Mammary epithelial cell (primary cell): ENCODE measurements around the gene MARS1.

Source experiments
- CTCF ChIP-seq, 2 donors: IDR thresholded peaks in 1 of 2; conservative IDR thresholded peaks in 1 of 2; 2 replicates each; pipeline ENCODE4 v1.5.1; 2011 to 2012; ENCODE audit warnings: inconsistent platforms in 2 of 2, low read length in 2 of 2, mild to moderate bottlenecking in 2 of 2, control low read depth in 1 of 2, low read depth in 1 of 2; ENCODE audit not compliant: insufficient read depth in 1 of 2; ENCODE audit errors: extremely low read depth in 1 of 2
- EZH2 ChIP-seq: IDR thresholded peaks from 2 replicates; pipeline ENCODE4 v1.6.1; 2012; ENCODE audit warnings: low read length, inconsistent platforms, borderline replicate concordance

- no peak for TF ChIP-seq CTCF (conservative IDR thresholded peaks at IDR 0.05 in 1 of 2, IDR thresholded peaks at IDR 0.05 in 1 of 2; ENCODE audit: extremely low read depth in 1 of 2, insufficient read depth in 1 of 2, low read depth in 1 of 2, low read length in 2 of 2)
- TF ChIP-seq EZH2 = no peak
Observed at GRCh38 chr12:57520053-57520818, 32.4 kb downstream of the MARS1 start, which contains the start of gene DDIT3.
